ENCODE data around the gene RNF17.
A peak's percentile ranks its signal among the peaks of the same experiment; 100 is the strongest.
"Not testable (repeated sequence)": the region's sequence is repeated elsewhere in the genome, so short reads cannot be mapped to it uniquely, and the experiment has no call there.

RNF17 gene

GRCh38 chr13:24763596-24764275 is at the start of gene RNF17:
RNF17 (plus strand) TSS chr13:24764169; CDS start chr13:24764204, 35 bp downstream.
- DNase-seq (ENCODE audit: low spot score) = no peak

- no peak for DNase-seq (ENCODE audit: low spot score)
Measured at GRCh38 chr13:24716011-24716410, 48.0 kb upstream of the RNF17 start.

DNA sequence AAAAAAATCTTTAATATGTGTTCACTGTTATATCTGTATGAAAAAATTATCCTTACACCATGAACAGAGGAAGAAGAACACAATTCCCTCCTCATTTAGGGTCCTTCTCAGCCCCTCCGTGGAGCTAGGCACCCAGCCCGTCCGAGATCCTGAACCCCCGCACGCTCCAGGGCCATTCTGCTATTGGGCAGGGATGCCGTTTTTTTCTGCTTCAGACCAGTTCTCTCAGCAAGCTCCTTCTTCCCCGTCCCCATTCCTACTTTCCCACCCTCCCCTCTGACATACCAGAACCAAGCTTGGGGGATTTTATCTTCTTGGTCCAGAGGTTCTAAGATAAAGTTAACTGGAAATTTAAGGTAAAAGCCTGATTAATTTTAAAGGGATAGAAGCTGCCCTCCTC is 47.5 kb upstream of the RNF17 start:
- DNase-seq (ENCODE audit: low spot score) = no peak

DNA sequence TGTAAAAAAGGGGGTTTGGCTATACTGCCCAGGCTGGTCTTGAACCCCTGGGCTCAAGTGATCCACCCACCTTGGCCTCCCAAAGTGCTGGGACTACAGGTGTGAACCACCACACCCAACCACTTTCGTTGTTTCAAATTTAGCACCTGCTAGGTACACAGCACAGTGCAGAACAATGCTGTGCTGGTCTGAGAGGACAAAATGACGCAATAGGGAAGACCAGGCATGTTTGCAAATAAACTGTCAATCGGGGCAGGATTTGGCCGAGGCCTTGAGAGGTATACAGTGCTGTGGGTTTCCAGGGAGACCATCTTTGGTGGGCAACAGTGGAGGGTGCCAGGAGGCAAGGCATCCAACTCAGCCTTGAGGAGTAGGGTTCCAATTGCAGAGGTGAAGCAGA is 46.8 kb upstream of the RNF17 start:
- DNase-seq (ENCODE audit: low spot score) = no peak

- no peak for DNase-seq (ENCODE audit: low spot score)
Measured at GRCh38 chr13:24718192-24718965, 45.6 kb upstream of the RNF17 start.

- DNase-seq (ENCODE audit: low spot score) = no peak
Measured at GRCh38 chr13:24719139-24719538, 44.8 kb upstream of the RNF17 start.

DNA sequence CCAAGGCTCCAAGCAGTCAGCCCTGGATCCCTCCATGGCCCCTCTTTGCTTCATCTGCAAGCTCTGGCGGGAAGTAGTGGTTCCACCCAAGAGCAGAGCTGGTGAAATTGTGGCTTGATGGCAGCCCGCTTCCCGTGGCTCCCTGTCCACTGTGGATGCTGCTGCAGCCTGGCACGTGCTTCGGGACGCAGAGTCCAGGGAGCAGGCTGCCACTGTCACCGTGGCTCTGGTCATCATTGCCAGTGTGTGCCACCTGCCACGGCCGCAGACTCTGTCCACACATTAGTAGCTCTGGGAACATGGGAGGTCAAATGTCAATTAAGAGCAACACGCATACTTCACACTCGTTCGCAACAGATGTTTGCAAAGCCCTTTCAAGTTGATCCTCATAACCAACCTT is 40.8 kb upstream of the RNF17 start:
- DNase-seq (ENCODE audit: low spot score) = no peak

- DNase-seq (ENCODE audit: low spot score) = no peak
Measured at GRCh38 chr13:24724714-24725113, 39.3 kb upstream of the RNF17 start.

GRCh38 chr13:24725379-24725778 is 38.6 kb upstream of the RNF17 start:
- DNase-seq (ENCODE audit: low spot score) = no peak

DNA sequence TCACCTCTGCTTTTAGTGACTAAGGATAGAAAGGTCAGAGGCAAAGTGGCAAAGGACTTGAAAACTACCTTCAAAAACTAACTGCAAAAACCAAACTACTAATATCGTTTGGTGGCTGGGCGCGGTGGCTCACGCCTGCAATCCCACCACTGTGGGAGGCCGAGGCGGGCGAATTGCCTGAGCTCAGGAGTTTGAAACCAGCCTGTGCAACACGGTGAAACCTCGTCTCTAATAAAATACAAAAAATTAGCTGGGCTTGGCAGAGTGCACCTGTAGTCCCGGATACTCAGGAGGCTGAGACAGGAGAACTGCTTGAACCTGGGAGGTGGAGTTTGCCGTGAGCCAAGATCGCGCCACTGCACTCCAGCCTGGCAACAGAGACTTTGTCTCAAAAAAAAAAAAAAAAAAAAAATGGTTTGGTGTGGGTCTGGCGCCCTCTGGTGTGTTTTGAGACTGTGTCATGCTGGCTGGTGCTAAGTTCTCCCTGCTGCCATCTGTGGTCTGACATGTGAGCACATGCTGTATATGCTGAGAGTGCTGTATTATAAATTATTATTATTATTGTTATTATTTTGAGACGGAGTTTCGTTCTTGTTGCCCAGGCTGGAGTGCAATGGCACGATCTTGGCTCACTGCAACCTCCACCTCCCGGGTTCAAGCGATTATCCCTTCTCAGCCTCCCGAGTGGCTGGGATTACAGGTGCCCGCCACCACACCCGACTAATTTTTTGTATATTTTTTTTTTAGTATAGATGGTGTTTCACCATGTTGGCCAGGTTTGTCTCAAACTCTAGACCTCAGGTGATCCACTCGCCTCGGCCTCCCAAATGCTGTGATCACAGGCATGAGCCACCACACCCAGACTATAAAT is 36.0 kb upstream of the RNF17 start:
- peak; percentile 68 for DNase-seq (ENCODE audit: low spot score)

DNA sequence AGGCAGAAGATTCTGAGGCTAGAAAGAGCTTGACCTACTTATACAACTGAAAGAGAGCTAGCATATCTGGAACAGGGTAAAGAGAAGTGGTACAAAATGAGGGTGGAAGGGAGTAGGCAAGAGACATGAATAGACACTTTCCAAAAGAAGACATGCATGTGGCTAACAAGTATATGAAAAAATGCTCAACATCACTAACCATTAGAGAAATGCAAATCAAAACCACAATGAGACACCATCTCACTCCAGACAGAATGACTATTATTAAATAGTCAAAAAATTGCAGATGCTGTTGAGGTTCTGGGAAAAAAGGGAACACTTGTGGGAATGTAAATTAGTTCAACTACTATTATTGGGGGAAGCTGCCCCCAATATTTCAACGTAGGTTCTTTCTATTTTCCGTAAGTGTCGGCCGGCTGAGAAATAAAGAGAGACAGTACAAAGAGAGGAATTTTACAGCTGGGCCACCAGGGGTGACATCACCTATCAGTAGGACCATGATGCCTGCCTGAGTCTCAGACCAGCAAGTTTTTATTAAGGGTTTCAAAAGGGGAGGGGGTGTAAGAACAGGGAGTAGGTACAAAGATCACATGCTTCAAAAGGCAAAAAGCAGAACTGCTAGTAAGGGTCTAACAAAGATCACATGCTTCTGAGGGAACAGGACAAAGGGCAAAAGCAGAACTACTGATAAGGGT is 32.9 kb upstream of the RNF17 start:
- DNase-seq (ENCODE audit: low spot score) = not testable (repeated sequence)

DNA sequence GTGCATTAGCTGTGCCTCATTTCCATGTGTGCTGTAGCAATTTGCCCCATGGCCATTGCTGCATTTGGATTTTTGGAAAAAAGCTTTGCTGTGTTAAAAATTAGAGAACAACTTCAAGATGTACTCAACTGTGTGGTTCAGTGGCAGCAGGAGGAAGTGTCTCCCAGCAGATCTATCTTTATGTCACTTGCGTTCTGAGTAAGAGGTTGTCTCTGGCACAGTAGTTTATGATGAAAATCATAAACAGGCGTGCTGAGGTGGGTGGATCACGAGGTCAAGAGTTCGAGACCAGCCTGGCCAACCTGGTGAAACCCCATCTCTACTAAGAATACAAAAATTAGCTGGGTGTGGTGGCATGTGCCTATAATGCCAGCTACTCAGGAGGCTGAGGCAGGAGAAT is 29.0 kb upstream of the RNF17 start:
- DNase-seq (ENCODE audit: low spot score) = no peak

DNA sequence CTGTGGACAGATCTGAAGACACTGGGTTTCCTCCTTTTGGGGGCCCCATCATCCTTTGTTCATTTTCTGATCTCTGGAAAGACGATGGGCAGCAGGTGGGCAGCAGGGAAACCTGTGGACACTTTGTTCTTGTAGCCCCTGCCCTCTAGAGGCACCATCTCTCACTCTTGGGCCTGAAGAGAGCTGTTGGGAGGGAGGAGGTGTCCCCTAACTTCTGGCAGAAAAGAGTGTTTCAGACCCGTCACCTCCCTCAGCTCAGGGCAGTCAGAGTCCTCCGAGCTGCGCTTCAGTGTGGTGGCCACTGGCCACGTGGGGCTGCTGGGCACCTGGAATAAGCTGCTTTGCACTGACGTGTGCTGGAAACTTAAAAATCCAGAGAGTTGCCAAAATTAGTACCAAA is 26.9 kb upstream of the RNF17 start:
- DNase-seq (ENCODE audit: low spot score) = no peak

- no peak for DNase-seq (ENCODE audit: low spot score)
Measured at GRCh38 chr13:24738366-24738847, 25.6 kb upstream of the RNF17 start.

GRCh38 chr13:24740014-24740890 is 23.7 kb upstream of the RNF17 start:
- DNase-seq (ENCODE audit: low spot score) = no peak

- no peak for DNase-seq (ENCODE audit: low spot score)
Measured at GRCh38 chr13:24741016-24741662, 22.8 kb upstream of the RNF17 start.

DNA sequence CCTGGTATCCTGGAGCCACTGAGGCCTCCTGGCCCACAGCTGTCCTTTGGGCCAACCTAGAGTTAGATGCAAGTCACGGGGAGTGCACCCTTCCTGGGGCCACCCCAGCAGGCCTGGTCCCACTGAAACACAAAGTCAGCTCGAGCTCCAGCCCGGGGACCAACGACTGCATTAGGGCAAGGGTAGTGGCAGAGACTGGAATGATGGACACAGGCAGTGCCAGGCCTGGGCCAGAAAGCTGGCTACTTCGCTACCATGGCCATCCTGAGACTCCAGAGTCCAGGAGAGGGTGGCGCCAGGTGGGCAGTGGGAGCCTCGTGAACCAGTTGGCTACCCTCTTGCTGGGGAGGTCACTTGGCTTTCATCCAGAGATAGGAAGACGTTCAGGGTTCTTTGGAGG is 22.2 kb upstream of the RNF17 start:
- DNase-seq (ENCODE audit: low spot score) = no peak

- no peak for DNase-seq (ENCODE audit: low spot score)
Measured at GRCh38 chr13:24742294-24742693, 21.7 kb upstream of the RNF17 start.

DNA sequence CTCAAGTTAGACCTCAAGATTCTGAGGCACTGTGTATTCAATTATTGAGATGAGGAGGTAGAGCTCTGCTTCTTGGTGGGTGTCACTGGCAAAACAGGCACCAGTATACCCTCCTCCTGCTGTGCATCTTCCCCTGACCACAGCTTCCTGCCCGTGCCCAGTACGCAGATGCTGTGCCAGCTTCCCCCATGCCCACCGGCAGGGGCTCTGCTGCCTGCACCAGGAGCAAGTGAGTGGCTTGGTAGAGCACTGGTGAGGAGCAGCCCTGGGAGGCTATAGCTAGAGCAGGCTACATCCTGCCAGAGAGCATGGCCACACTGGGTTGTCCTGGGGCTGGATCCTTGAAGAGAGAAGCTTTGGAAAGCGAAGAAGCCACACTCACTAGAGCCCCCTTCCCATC is 21.0 kb upstream of the RNF17 start:
- no peak for DNase-seq (ENCODE audit: low spot score)

DNA sequence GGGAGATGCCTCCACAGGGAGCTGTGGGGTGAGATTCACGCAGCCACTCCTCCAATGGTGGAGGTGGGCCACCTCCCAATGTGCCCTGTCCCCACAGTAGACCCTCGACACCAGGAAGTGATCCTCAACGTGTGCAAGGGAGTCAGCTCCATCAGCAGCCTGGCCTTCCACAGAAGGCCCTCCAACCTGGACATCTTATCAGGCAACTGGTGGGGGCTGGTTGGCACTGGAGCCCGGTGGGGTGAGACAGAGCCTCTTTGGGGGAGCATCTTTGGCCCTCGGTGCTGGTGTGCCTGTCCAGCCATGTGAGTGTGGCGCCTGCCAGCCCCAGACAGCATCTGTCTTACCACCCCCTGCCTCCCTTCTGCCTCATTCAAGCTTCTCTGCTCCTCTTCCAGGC is 19.7 kb upstream of the RNF17 start:
- no peak for DNase-seq (ENCODE audit: low spot score)

DNA sequence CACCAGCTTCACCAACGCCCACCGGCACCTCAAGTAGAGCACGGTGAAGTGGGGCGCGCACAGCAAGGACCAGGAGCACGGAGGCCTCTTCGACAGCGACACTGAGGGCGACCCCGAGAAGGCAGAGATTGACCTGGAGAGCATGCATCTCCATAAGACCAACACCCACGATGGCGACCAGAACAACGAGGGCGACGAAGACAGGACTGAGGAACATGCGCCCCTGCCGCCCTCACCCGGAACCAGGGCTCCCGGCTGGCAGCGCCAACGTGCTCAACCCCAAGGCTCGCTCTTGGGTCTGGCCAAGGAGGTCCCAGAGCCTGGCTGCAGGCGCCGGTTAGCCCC is 18.5 kb upstream of the RNF17 start:
- peak; percentile 46 for DNase-seq (ENCODE audit: low spot score)
